CD14-positive monocyte (primary cell): ENCODE data around the gene SMLR1. TPM values are rescaled to one million over a fixed set of nuclear protein-coding genes. Genes with fewer than 3 reads are reported as not detected.

ENCODE experiments used
- DNase-seq, 3 donors: peaks; one replicate each; pipeline ENCODE4 v3.0.0-alpha.2; 2011 to 2022
- H2AFZ ChIP-seq: 2 replicates; pipeline ENCODE4 v1.6.0; 2012; ENCODE audit warnings: mild to moderate bottlenecking, low read depth, low read length, inconsistent platforms; ENCODE audit not compliant: insufficient read depth, poor library complexity, severe bottlenecking
- H3K27ac ChIP-seq, 2 donors: 1 replicate in 1 of 2; 2 replicates in 1 of 2; pipeline ENCODE4 v1.5.1; 2012 to 2013; ENCODE audit warnings: low read length in 2 of 2, control low read depth in 1 of 2, inconsistent platforms in 1 of 2, low read depth in 1 of 2, mild to moderate bottlenecking in 1 of 2
- H3K27me3 ChIP-seq, 2 donors: one replicate each; pipeline versions ENCODE4 v1.6.0 to v1.6.1; 2011 to 2013; ENCODE audit warnings: low read length in 2 of 2; ENCODE audit not compliant: control insufficient read depth in 2 of 2, insufficient read depth in 2 of 2
- H3K36me3 ChIP-seq, 2 donors: replicated peaks in 1 of 2; 1 replicate in 1 of 2; 2 replicates in 1 of 2; pipeline versions ENCODE4 v1.5.1 to v1.6.1; 2012 to 2013; ENCODE audit warnings: low read length in 2 of 2, control low read depth in 1 of 2, inconsistent platforms in 1 of 2, mild to moderate bottlenecking in 1 of 2; ENCODE audit not compliant: insufficient read depth in 2 of 2, control insufficient read depth in 1 of 2
- H3K4me1 ChIP-seq, 2 donors: 1 replicate in 1 of 2; 2 replicates in 1 of 2; pipeline versions ENCODE4 v1.5.1 to v1.6.1; 2012 to 2013; ENCODE audit warnings: low read length in 2 of 2, control low read depth in 1 of 2, inconsistent platforms in 1 of 2, mild to moderate bottlenecking in 1 of 2, moderate library complexity in 1 of 2; ENCODE audit not compliant: insufficient read depth in 2 of 2, control insufficient read depth in 1 of 2
- H3K4me2 ChIP-seq: replicated peaks from 2 replicates; pipeline ENCODE3; 2012; ENCODE audit warnings: low read length, moderate library complexity, mild to moderate bottlenecking; ENCODE audit not compliant: poor library complexity, severe bottlenecking; ENCODE audit errors: extremely low read depth
- H3K4me3 ChIP-seq, 3 experiments: fragments of 200-600 bp in 1 of 3; sonication (generic) in 1 of 3; replicated peaks in 1 of 3; 1 replicate in 2 of 3; 2 replicates in 1 of 3; pipeline ENCODE4 v1.5.1; 2011 to 2013; ENCODE audit warnings: low read length in 3 of 3, mild to moderate bottlenecking in 3 of 3, control low read depth in 2 of 3, low read depth in 2 of 3, inconsistent platforms in 1 of 3, moderate library complexity in 1 of 3
- H3K79me2 ChIP-seq: 2 replicates; pipeline ENCODE4 v1.6.0; 2012; ENCODE audit warnings: mild to moderate bottlenecking, control low read depth, inconsistent platforms, low read length, moderate library complexity; ENCODE audit not compliant: insufficient read depth
- H3K9ac ChIP-seq: 2 replicates; pipeline ENCODE4 v1.6.0; 2017; ENCODE audit warnings: low read length, mild to moderate bottlenecking; ENCODE audit not compliant: insufficient read depth, poor library complexity, severe bottlenecking
- H3K9me3 ChIP-seq, 2 donors: replicated peaks in 1 of 2; 1 replicate in 1 of 2; 2 replicates in 1 of 2; pipeline versions ENCODE4 v1.5.1 to v1.6.1; 2012 to 2013; ENCODE audit warnings: low read length in 2 of 2, control low read depth in 1 of 2; ENCODE audit not compliant: control insufficient read depth in 1 of 2, insufficient read depth in 1 of 2
- H4K20me1 ChIP-seq: 2 replicates; pipeline ENCODE4 v1.6.0; 2012; ENCODE audit warnings: mild to moderate bottlenecking, low read length, control low read depth, moderate library complexity; ENCODE audit not compliant: insufficient read depth
- H3K27ac Mint-ChIP-seq, 7 donors: one replicate each; pipeline ENCODE4 v1.8.0; 2020; ENCODE audit warnings: mild to moderate bottlenecking in 7 of 7, mixed read lengths in 7 of 7, moderate library complexity in 6 of 7, inconsistent platforms in 2 of 7
- H3K27me3 Mint-ChIP-seq, 3 donors: one replicate each; pipeline ENCODE4 v1.8.0; 2021 to 2022; ENCODE audit warnings: low read depth in 3 of 3, mild to moderate bottlenecking in 3 of 3, mixed read lengths in 3 of 3, moderate library complexity in 3 of 3, inconsistent platforms in 1 of 3
- H3K36me3 Mint-ChIP-seq, 2 donors: one replicate each; pipeline ENCODE4 v1.8.0; 2020; ENCODE audit warnings: mixed read lengths in 2 of 2, inconsistent platforms in 1 of 2, mild to moderate bottlenecking in 1 of 2
- H3K4me1 Mint-ChIP-seq: one replicate; pipeline ENCODE4 v1.8.0; 2020; ENCODE audit warnings: mild to moderate bottlenecking, mixed read lengths
- H3K4me3 Mint-ChIP-seq, 2 donors: one replicate each; pipeline ENCODE4 v1.8.0; 2020; ENCODE audit warnings: mild to moderate bottlenecking in 2 of 2, mixed read lengths in 2 of 2, moderate library complexity in 1 of 2
- H3K9me3 Mint-ChIP-seq, 7 donors: one replicate each; pipeline ENCODE4 v1.8.0; 2020 to 2022; ENCODE audit warnings: mixed read lengths in 7 of 7, mild to moderate bottlenecking in 6 of 7, moderate library complexity in 6 of 7, inconsistent platforms in 2 of 7
- WGBS: methylation state at CpG from one replicate; pipeline ENCODE4 v1.1.5; 2013; ENCODE audit warnings: missing lambda C conversion rate; ENCODE audit not compliant: insufficient coverage; 5-methylcytosine and 5-hydroxymethylcytosine counted together
- intact Hi-C, 2 donors: fragments of 100-400 bp; cut with micrococcal nuclease; formaldehyde crosslinking; loops; one replicate each; pipeline versions ENCODE4 v1.15.0 to v1.15.1; 2023
- polyA plus RNA-seq, 3 donors: library from polyadenylated mRNA; depleted of rRNA in 1 of 3; unstranded in 2 of 3; stranded (reverse) in 1 of 3; fragments of 300-500 nt in 2 of 3; fragments of >200 nt in 1 of 3; fragmentation: Illumina TruSeq in 2 of 3; gene quantifications; 1 replicate in 2 of 3; 2 replicates in 1 of 3; pipeline ENCODE4 v1.2.3, GENCODE V29; 2012 to 2021
- TF ChIP-seq, protein P1 (sequence below): fragments of 200-600 bp; IDR thresholded peaks from one replicate; pipeline ENCODE4 v1.8.0; 2022; ENCODE audit warnings: antibody characterized with exemption, mild to moderate bottlenecking

Gene SMLR1
- polyA plus RNA-seq, 3 donors, result not detected

DNA sequence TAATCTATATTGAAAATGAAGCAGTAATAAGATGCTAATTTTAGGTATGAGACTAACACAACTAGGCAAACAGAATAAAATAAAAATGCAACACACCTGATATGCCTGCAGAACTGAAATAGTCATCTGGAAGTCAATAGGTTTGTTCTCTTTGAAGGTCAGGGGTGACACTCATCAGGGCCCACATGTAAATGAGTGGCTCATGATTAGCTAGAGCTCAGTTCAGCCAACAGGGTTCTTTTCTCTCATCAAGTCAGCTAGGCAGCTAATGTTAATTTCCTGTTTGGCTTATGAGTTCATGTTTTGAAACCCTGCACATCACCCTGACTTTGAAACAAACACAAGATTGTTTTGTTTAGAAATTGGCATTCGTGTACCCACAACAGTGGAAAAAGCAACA is 23.8 kb downstream of the SMLR1 start:
- intact Hi-C loops, result no loop called here
- no peaks in the 10 kb centered on the region for H3K4me1 Mint-ChIP-seq
- H3K27ac ChIP-seq, result no peak overlapping the region
- H3K27me3 ChIP-seq, result no peaks in the 10 kb centered on the region
- no peaks in the 10 kb centered on the region for H3K27me3 Mint-ChIP-seq
- H3K36me3 Mint-ChIP-seq, result peaks cover 0 to 2% of the 10 kb centered on the region in 2 donors
- DNase-seq, result no peak
- H3K9me3 ChIP-seq, result no peaks in the 10 kb centered on the region
- H3K36me3 ChIP-seq, result no peaks in the 10 kb centered on the region
- no peaks in the 10 kb centered on the region for H3K4me1 ChIP-seq
- H3K79me2 ChIP-seq, result no peaks in the 10 kb centered on the region
- no peak overlapping the region for H3K4me3 Mint-ChIP-seq
- H3K27ac Mint-ChIP-seq, result no peak overlapping the region
- TF ChIP-seq, protein P1, sequence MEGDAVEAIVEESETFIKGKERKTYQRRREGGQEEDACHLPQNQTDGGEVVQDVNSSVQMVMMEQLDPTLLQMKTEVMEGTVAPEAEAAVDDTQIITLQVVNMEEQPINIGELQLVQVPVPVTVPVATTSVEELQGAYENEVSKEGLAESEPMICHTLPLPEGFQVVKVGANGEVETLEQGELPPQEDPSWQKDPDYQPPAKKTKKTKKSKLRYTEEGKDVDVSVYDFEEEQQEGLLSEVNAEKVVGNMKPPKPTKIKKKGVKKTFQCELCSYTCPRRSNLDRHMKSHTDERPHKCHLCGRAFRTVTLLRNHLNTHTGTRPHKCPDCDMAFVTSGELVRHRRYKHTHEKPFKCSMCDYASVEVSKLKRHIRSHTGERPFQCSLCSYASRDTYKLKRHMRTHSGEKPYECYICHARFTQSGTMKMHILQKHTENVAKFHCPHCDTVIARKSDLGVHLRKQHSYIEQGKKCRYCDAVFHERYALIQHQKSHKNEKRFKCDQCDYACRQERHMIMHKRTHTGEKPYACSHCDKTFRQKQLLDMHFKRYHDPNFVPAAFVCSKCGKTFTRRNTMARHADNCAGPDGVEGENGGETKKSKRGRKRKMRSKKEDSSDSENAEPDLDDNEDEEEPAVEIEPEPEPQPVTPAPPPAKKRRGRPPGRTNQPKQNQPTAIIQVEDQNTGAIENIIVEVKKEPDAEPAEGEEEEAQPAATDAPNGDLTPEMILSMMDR, result no peak
- WGBS, result no CpG with 5 or more reads among the region's 1 CpG
- H3K9me3 Mint-ChIP-seq, result peaks cover 0 to 2% (median 0%) of the 10 kb centered on the region in 7 donors
- H2AFZ ChIP-seq, result no peak overlapping the region
- no peak overlapping the region for H3K9ac ChIP-seq
- H4K20me1 ChIP-seq, result no peaks in the 10 kb centered on the region
- no peak overlapping the region for H3K4me3 ChIP-seq
- no peak overlapping the region for H3K4me2 ChIP-seq

DNA sequence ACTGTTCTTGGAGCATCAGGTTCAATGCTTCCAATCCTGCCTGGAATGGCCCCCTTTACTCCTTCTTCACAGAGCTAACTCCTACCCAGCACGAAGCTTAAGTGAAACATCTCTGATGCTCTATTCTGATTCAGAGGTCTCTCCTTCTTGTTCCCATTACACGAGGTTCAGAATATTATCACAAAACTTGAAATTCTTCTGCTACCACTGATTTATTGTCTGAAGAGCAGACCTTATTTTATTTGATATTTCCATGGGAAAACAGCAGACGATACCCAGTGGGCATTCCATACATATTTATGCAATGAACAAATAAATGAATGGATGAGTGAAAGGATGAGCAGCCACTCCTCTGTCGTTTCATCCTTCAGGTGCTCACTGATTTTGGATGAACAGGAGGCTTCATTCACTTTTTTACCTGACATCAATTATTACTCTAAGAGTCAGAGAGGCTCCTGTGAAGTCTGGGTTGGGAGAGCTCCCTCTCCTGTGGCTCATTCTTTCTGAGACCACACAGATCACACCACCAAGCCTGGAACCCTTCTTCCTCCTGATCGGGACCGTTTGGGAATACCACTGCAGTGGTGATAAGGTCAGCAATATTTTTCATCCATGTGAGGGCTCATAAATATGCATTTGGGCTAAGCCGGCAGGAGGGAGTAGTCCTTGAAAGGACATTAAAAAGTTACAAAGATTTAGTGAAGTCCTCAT is 25.8 kb downstream of the SMLR1 start:
- 91% methylated on average over 1 of the region's 7 CpGs for WGBS

More for the DNA sequence above, 25.8 kb downstream of the SMLR1 start:
- H3K36me3 ChIP-seq, result no peaks in the 10 kb centered on the region
- no peak overlapping the region for H3K4me3 ChIP-seq
- Mint-ChIP-seq H3K27me3 (no peaks in the 10 kb centered on the region), H3K9me3 (peaks cover 0 to 2% (median 0%) of the 10 kb centered on the region in 7 donors), H3K36me3 (peaks cover 0 to 5% of the 10 kb centered on the region in 2 donors), H3K4me1 (no peaks in the 10 kb centered on the region), H3K27ac (peak overlapping the region in 1 of 7 donors; percentile 3), H3K4me3 (no peak overlapping the region)
- no peak overlapping the region for H2AFZ ChIP-seq
- no peak for DNase-seq
- intact Hi-C loops, result no loop called here
- no peaks in the 10 kb centered on the region for H3K9me3 ChIP-seq
- no peaks in the 10 kb centered on the region for H3K79me2 ChIP-seq
- TF ChIP-seq, protein P1, result no peak
- H3K9ac ChIP-seq, result no peak overlapping the region
- H3K27ac ChIP-seq, result no peak overlapping the region
- no peaks in the 10 kb centered on the region for H3K4me1 ChIP-seq
- H3K4me2 ChIP-seq, result no peak overlapping the region
- H4K20me1 ChIP-seq, result no peaks in the 10 kb centered on the region
- H3K27me3 ChIP-seq, result no peaks in the 10 kb centered on the region
